ENCODE measurements around the gene TTLL10.

The TTLL10 gene

GRCh38 chr1:1246577-1247340, 73.1 kb downstream of the TTLL10 start, which contains the start of gene C1QTNF12:
Gene C1QTNF12 (minus strand): TSS chr1:1246722. CDS start chr1:1246690, 32 bp downstream.
- Histone ChIP-seq H2AFZ (ENCODE audit: low read depth) (no peak within 1 kb of the TSS), H3K36me3 (ENCODE audit: insufficient read depth) (no peaks in the 10 kb centered on the region), H3K4me1 (ENCODE audit: low read depth, poor library complexity, severe bottlenecking) (no peaks in the 10 kb centered on the region), H3K9ac (no peak within 1 kb of the TSS), H3K27me3 (ENCODE audit: insufficient read depth, low read depth) (peaks cover 36% of the 10 kb centered on the region), H3K79me2 (ENCODE audit: insufficient read depth, low read depth) (no peaks in the 10 kb centered on the region), H3K27ac (no peak within 1 kb of the TSS), H4K20me1 (ENCODE audit: insufficient read depth) (no peaks in the 10 kb centered on the region), H3K4me2 (no peak within 1 kb of the TSS), H3K4me3 (IDR thresholded peaks at IDR 0.05; ENCODE audit: insufficient read depth, low read depth, low read length) (no peak within 1 kb of the TSS)
- TF ChIP-seq CTCF (conservative IDR thresholded peaks at IDR 0.05; ENCODE audit: low read depth, low read length) = no peak

GRCh38 chr1:1247341-1247913, 73.7 kb downstream of the TTLL10 start:
- H3K9ac ChIP-seq = no peak overlapping the region
- no peak overlapping the region for H3K27ac ChIP-seq
- no peak overlapping the region for H3K4me2 ChIP-seq
- H2AFZ ChIP-seq (ENCODE audit: low read depth) = no peak overlapping the region
- H3K79me2 ChIP-seq (ENCODE audit: insufficient read depth, low read depth) = no peaks in the 10 kb centered on the region
- no peaks in the 10 kb centered on the region for H3K36me3 ChIP-seq (ENCODE audit: insufficient read depth)
- no peak overlapping the region for H3K4me3 ChIP-seq (IDR thresholded peaks at IDR 0.05; ENCODE audit: insufficient read depth, low read depth, low read length)
- H3K27me3 ChIP-seq (ENCODE audit: insufficient read depth, low read depth) = peaks cover 29% of the 10 kb centered on the region
- no peaks in the 10 kb centered on the region for H3K4me1 ChIP-seq (ENCODE audit: low read depth, poor library complexity, severe bottlenecking)
- H4K20me1 ChIP-seq (ENCODE audit: insufficient read depth) = no peaks in the 10 kb centered on the region
- no peak for TF ChIP-seq CTCF (conservative IDR thresholded peaks at IDR 0.05; ENCODE audit: low read depth, low read length)
